CD4-positive, alpha-beta memory T cell (primary cell): ENCODE results near the gene TJP3. TPM values are rescaled to one million over a fixed set of nuclear protein-coding genes. Genes with fewer than 3 reads are reported as not detected.

Source experiments
- CTCF ChIA-PET: fragments of 350-600 bp; sonication (Branson Sonifier 250); formaldehyde crosslinking; loops from one replicate; lab custom pipeline; 2021; ENCODE audit warnings: inconsistent platforms; ENCODE audit not compliant: partially characterized antibody; lab: Charles Lee
- POLR2A ChIA-PET: fragments of 350-600 bp; sonication (Branson Sonifier 250); formaldehyde crosslinking; loops from one replicate; lab custom pipeline; 2021; ENCODE audit not compliant: partially characterized antibody; lab: Charles Lee
- DNase-seq, 5 donors: peaks; one replicate each; pipeline versions ENCODE4 v3.0.0 to v3.0.0-alpha.2; 2020 to 2022; ENCODE audit warnings: mixed read lengths in 1 of 5
- H3K27ac ChIP-seq: one replicate; pipeline ENCODE4 v1.7.0; 2013; ENCODE audit warnings: low read depth, low read length
- H3K27me3 ChIP-seq: 2 replicates; pipeline ENCODE4 v1.7.0; 2013; ENCODE audit warnings: mild to moderate bottlenecking, low read length, moderate library complexity; ENCODE audit not compliant: insufficient read depth
- H3K36me3 ChIP-seq: 2 replicates; pipeline ENCODE4 v1.7.0; 2013; ENCODE audit warnings: mild to moderate bottlenecking, low read length, moderate library complexity; ENCODE audit not compliant: insufficient read depth
- H3K4me1 ChIP-seq: 2 replicates; pipeline ENCODE4 v1.7.0; 2013; ENCODE audit warnings: mild to moderate bottlenecking, low read length, moderate library complexity; ENCODE audit not compliant: insufficient read depth
- H3K4me3 ChIP-seq, 2 donors: one replicate each; pipeline ENCODE4 v1.7.0; 2013; ENCODE audit warnings: low read length in 2 of 2, mild to moderate bottlenecking in 1 of 2
- H3K9me3 ChIP-seq, 2 donors: one replicate each; pipeline ENCODE4 v1.7.0; 2013; ENCODE audit warnings: low read length in 2 of 2, control low read depth in 1 of 2; ENCODE audit not compliant: control insufficient read depth in 1 of 2
- H3K27ac Mint-ChIP-seq, 7 donors: one replicate each; pipeline ENCODE4 v1.8.0; 2020 to 2021; ENCODE audit warnings: mixed read lengths in 7 of 7, mild to moderate bottlenecking in 6 of 7, inconsistent platforms in 3 of 7, moderate library complexity in 3 of 7
- H3K27me3 Mint-ChIP-seq, 2 donors: one replicate each; pipeline ENCODE4 v1.8.0; 2020 to 2021; ENCODE audit warnings: mixed read lengths in 2 of 2
- H3K36me3 Mint-ChIP-seq, 2 donors: one replicate each; pipeline ENCODE4 v1.8.0; 2020 to 2021; ENCODE audit warnings: mixed read lengths in 2 of 2, inconsistent platforms in 1 of 2, mild to moderate bottlenecking in 1 of 2
- H3K4me1 Mint-ChIP-seq, 4 donors: one replicate each; pipeline ENCODE4 v1.8.0; 2020 to 2021; ENCODE audit warnings: mixed read lengths in 4 of 4, mild to moderate bottlenecking in 1 of 4
- H3K4me3 Mint-ChIP-seq, 8 donors: one replicate each; pipeline ENCODE4 v1.8.0; 2020 to 2021; ENCODE audit warnings: mixed read lengths in 8 of 8, mild to moderate bottlenecking in 7 of 8, moderate library complexity in 6 of 8, inconsistent platforms in 3 of 8
- H3K9me3 Mint-ChIP-seq, 8 donors: one replicate each; pipeline ENCODE4 v1.8.0; 2020 to 2021; ENCODE audit warnings: mixed read lengths in 8 of 8, mild to moderate bottlenecking in 5 of 8, inconsistent platforms in 3 of 8, moderate library complexity in 1 of 8
- intact Hi-C: fragments of 100-400 bp; cut with micrococcal nuclease; formaldehyde crosslinking; loops from one replicate; pipeline ENCODE4 v1.15.1; 2023
- polyA plus RNA-seq, 2 donors: library from polyadenylated mRNA; unstranded; fragments of 300-500 nt; fragmentation: Illumina TruSeq; gene quantifications; one replicate each; pipeline ENCODE4 v1.2.3, GENCODE V29; 2021
- total RNA-seq, 2 experiments: library from RNA; stranded (reverse); gene quantifications; one replicate each; pipeline ENCODE4 v1.2.3, GENCODE V29; 2021

Gene TJP3
- total and polyA plus RNA-seq, 4 experiments from 2014 or later, result 17.6 to 23.4 (median 20.6) TPM

DNA sequence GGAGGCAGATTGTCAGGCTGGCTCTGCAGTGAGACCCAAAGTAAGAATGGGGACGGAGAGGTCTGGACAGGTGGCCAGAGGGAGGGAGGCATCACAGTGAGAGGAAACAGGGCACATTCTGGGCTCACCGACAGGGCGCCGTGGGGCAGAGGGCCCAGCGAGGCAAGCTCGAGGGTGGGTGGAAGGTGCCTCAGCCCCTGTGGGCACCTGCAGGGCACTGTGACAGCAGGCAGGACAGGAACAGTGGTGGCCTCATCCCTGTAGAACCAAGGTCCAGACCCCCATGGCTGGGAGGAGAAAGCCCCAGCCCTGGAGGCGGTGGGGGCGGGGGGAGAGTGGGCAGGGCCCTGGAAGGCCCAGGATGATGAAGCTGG lies 35.6 kb upstream of the TJP3 start:
- ChIA-PET CTCF (interaction anchor here (1.5 kb wide), 1 partner anchor 18 kb away, joined by 3 read pairs; no protein-coding TSS in a partner anchor), POLR2A (interaction anchor here (1.8 kb wide), 1 partner anchor 16 kb away, joined by 4 read pairs; no protein-coding TSS in a partner anchor)
- Histone ChIP-seq H3K4me3 (no peak overlapping the region), H3K36me3 (no peaks in the 10 kb centered on the region), H3K4me1 (peaks cover 13% of the 10 kb centered on the region), H3K9me3 (no peaks in the 10 kb centered on the region), H3K27me3 (no peaks in the 10 kb centered on the region), H3K27ac (no peak overlapping the region)
- DNase-seq, result no peak
- peaks cover 7 to 28% (median 18%) of the 10 kb centered on the region in 4 donors for H3K4me1 Mint-ChIP-seq
- intact Hi-C loops, result no loop called here
- H3K27me3 Mint-ChIP-seq, result no peaks in the 10 kb centered on the region
- peaks cover 0 to 3% of the 10 kb centered on the region in 2 donors for H3K36me3 Mint-ChIP-seq
- H3K27ac Mint-ChIP-seq, result peak overlapping the region in 1 of 7 donors; percentile 68
- H3K9me3 Mint-ChIP-seq, result no peaks in the 10 kb centered on the region
- H3K4me3 Mint-ChIP-seq, result no peak overlapping the region

DNA sequence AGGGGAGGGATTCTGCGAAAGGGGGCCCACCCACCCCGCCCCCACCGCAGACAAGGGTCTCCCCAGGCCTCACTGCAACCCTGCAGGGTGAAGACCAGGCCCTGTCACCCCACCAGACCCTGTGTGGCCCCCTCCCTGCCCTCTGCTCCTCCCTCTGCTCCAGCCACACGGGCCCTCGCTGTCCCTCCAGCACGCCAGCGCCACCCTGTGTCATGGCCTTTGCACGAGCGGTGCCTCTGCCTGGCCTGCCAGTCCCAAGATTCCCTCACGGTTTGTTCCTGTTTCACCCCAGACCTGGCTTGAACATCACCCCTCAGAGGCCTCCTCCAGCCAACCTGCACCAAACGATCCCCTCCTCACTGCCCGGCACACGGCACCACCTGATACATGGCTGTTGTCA lies 35.2 kb upstream of the TJP3 start:
- ChIA-PET CTCF (interaction anchor here (1.5 kb wide), 1 partner anchor 17 kb away, joined by 3 read pairs; no protein-coding TSS in a partner anchor), POLR2A (interaction anchor here (0.8 to 1.8 kb wide), 2 partner anchors 15 to 17 kb away, joined by 3 to 4 read pairs; no protein-coding TSS in a partner anchor)
- peaks cover 13% of the 10 kb centered on the region for H3K4me1 ChIP-seq
- H3K27me3 Mint-ChIP-seq, result no peaks in the 10 kb centered on the region
- H3K36me3 Mint-ChIP-seq, result peaks cover 0 to 3% of the 10 kb centered on the region in 2 donors
- peak overlapping the region in 2 of 7 donors; percentile 56 to 74 for H3K27ac Mint-ChIP-seq
- H3K4me3 Mint-ChIP-seq, result no peak overlapping the region
- no peaks in the 10 kb centered on the region for H3K9me3 Mint-ChIP-seq
- intact Hi-C loops, result no loop called here
- no peak overlapping the region for H3K27ac ChIP-seq
- H3K9me3 ChIP-seq, result no peaks in the 10 kb centered on the region
- no peak overlapping the region for H3K4me3 ChIP-seq
- no peaks in the 10 kb centered on the region for H3K36me3 ChIP-seq
- H3K4me1 Mint-ChIP-seq, result peaks cover 7 to 28% (median 18%) of the 10 kb centered on the region in 4 donors
- DNase-seq, result peak in 1 of 5 donors; percentile 27
- H3K27me3 ChIP-seq, result no peaks in the 10 kb centered on the region

DNA sequence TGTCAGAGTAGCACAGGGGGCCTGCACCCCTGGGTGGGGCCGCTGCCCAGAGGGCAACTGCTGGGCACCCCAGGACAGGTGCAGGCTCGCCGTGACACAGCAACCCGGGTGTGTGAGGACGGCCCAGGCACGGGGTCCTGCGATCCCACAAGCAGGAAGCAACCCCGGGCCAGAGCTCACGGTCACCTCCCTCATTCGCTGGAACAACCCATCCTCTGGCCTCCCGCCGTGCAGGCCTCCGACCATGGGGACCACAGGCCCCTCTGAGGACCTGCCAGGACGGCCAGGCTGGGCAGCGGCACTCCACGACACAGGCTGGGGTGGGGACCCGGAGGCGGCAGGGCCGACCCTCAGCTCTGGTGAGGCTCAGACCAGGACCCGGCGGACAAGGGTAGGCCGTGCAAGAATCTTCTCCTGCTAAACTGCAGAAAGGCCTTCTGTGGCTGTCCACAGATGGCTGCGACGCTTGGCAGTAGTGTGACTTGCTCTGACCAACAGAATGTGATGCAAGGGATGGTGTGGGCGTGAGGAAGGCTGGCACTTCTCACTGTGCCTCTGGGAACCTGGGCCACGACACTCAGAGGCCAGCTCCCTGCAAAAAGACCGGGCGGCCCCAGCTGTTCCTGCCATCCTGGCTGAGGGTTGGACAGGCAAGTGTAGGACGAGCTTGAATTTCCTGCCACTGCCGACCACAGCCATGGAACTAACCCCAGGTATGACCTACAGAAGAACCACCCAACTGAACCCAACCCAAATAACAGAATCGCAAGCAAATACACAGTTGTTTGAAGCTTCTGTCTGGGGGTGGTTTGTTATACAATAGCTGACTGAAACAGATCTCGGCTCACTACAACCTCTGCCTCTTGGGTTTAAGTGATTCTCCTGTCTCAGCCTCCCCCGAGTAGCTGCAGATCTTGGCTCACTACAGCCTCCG lies 34.4 kb upstream of the TJP3 start:
- no peaks in the 10 kb centered on the region for H3K36me3 ChIP-seq
- peak in 1 of 5 donors; percentile 39 for DNase-seq
- peaks cover 7 to 28% (median 18%) of the 10 kb centered on the region in 4 donors for H3K4me1 Mint-ChIP-seq
- no peak overlapping the region for H3K4me3 ChIP-seq
- peaks cover 0 to 3% of the 10 kb centered on the region in 2 donors for H3K36me3 Mint-ChIP-seq
- H3K27ac ChIP-seq, result no peak overlapping the region
- intact Hi-C loops, result no loop called here
- no peaks in the 10 kb centered on the region for H3K9me3 Mint-ChIP-seq
- H3K4me1 ChIP-seq, result peaks cover 13% of the 10 kb centered on the region
- H3K4me3 Mint-ChIP-seq, result no peak overlapping the region
- CTCF ChIA-PET, result interaction anchor here (1.5 kb wide), 1 partner anchor 17 kb away, joined by 3 read pairs; no protein-coding TSS in a partner anchor
- no peaks in the 10 kb centered on the region for H3K27me3 ChIP-seq
- peak overlapping the region in 1 of 7 donors; percentile 74 for H3K27ac Mint-ChIP-seq
- no peaks in the 10 kb centered on the region for H3K9me3 ChIP-seq
- POLR2A ChIA-PET, result interaction anchor here (0.8 kb wide), 1 partner anchor 17 kb away, joined by 3 read pairs; no protein-coding TSS in a partner anchor
- no peaks in the 10 kb centered on the region for H3K27me3 Mint-ChIP-seq

DNA sequence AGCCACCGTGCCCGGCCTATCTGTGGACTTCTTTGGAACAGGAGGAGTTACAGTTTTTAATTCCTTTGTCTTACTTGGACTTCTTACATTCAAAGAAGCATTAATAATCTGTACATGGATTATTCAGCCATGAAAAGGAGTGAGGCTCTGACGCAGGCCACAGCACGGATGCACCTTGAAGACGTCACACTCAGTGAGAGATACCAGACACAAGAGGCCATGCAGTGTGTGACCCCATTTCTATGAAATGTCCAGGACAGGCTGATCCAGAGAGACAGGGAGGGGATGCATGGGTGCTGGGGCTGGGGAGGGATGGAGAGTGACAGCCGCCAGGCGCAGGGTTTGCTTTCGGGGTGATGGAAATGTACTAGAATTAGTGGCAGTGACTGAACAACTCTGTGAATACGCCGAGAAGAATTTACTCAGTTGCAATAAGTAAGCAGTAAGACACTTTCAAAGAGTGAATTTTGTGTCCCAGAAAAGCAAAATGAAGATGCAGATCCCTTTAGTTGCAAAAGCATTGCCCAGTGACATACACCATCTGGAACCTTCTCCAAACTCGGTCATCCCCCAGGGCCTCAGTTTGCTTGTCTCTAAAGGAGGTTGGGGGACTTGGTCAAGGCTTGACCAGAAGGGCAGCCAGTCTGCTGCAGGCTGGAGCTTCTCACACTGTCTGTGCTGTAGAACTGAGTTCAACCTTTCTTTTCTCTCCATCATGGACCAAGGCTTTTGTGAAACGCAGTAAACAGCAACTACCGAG lies 33.2 kb upstream of the TJP3 start:
- H3K4me1 Mint-ChIP-seq, result peaks cover 7 to 34% (median 18%) of the 10 kb centered on the region in 4 donors
- H3K27me3 Mint-ChIP-seq, result no peaks in the 10 kb centered on the region
- CTCF ChIA-PET, result no interaction called here
- H3K27me3 ChIP-seq, result no peaks in the 10 kb centered on the region
- no peak for DNase-seq
- H3K4me3 Mint-ChIP-seq, result no peak overlapping the region
- H3K9me3 Mint-ChIP-seq, result no peaks in the 10 kb centered on the region
- H3K9me3 ChIP-seq, result no peaks in the 10 kb centered on the region
- peaks cover 13% of the 10 kb centered on the region for H3K4me1 ChIP-seq
- H3K27ac Mint-ChIP-seq, result peak overlapping the region in 2 of 7 donors; percentile 36 to 57
- no peaks in the 10 kb centered on the region for H3K36me3 ChIP-seq
- H3K27ac ChIP-seq, result no peak overlapping the region
- POLR2A ChIA-PET, result no interaction called here
- intact Hi-C loops, result no loop called here
- peaks cover 0 to 3% of the 10 kb centered on the region in 2 donors for H3K36me3 Mint-ChIP-seq
- H3K4me3 ChIP-seq, result no peak overlapping the region

DNA sequence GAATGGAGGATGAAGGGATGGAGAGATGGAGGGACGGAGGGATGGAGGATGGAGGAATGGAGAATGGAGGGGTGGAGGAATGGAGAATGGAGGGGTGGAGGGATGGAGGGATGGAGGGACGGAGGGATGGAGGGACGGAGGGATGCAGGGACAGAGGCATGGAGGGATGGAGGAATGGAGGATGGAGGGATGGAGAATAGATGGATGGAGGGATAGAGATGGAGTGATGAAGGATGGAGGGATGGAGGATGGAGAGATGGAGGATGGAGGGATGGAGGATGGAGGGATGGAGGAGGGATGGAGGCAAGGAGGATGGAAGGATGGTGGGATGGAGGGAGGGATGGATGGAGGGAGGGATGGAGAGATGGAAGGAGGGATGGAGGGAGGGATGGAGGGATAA lies 30.0 kb upstream of the TJP3 start:
- H3K4me3 ChIP-seq, result no peak overlapping the region
- Mint-ChIP-seq H3K4me3 (no peak overlapping the region), H3K36me3 (peaks cover 0 to 3% of the 10 kb centered on the region in 2 donors), H3K4me1 (peaks cover 1 to 18% (median 8%) of the 10 kb centered on the region in 4 donors), H3K27ac (peak overlapping the region in 1 of 7 donors; percentile 23), H3K27me3 (no peaks in the 10 kb centered on the region), H3K9me3 (no peaks in the 10 kb centered on the region)
- H3K9me3 ChIP-seq, result no peaks in the 10 kb centered on the region
- CTCF ChIA-PET, result no interaction called here
- H3K27ac ChIP-seq, result no peak overlapping the region
- no peak for DNase-seq
- no peaks in the 10 kb centered on the region for H3K4me1 ChIP-seq
- no peaks in the 10 kb centered on the region for H3K36me3 ChIP-seq
- POLR2A ChIA-PET, result no interaction called here
- no peaks in the 10 kb centered on the region for H3K27me3 ChIP-seq
- intact Hi-C loops, result no loop called here

DNA sequence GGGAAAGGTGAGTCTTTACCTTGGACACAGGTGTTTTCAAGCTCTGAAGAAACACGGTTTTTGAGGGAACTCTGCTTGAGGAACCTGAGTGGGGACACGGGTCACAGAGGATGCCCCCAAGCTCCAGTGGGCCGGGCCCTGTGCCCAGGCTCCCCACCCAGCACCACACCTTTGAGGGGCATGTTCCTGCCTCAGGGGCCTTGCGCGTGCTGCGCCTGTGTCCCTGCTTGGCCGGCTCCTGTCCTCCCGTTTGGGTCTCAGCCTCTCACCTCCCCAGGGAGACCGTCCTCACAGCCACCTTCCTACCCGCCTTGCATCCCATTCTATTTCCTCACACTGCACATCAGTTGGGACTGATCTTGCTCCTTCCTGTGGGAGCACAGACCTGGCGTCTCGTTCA lies 29.0 kb upstream of the TJP3 start:
- Mint-ChIP-seq H3K9me3 (no peaks in the 10 kb centered on the region), H3K36me3 (peaks cover 3 to 5% of the 10 kb centered on the region in 2 donors), H3K27me3 (no peaks in the 10 kb centered on the region), H3K4me3 (no peak overlapping the region), H3K27ac (no peak overlapping the region), H3K4me1 (peaks cover 1 to 18% (median 8%) of the 10 kb centered on the region in 4 donors)
- ChIA-PET POLR2A (no interaction called here), CTCF (no interaction called here)
- Histone ChIP-seq H3K9me3 (no peaks in the 10 kb centered on the region), H3K27me3 (no peaks in the 10 kb centered on the region), H3K4me3 (no peak overlapping the region), H3K4me1 (no peaks in the 10 kb centered on the region), H3K27ac (no peak overlapping the region), H3K36me3 (peaks cover under 1% of the 10 kb centered on the region)
- no peak for DNase-seq
- intact Hi-C loops, result no loop called here

DNA sequence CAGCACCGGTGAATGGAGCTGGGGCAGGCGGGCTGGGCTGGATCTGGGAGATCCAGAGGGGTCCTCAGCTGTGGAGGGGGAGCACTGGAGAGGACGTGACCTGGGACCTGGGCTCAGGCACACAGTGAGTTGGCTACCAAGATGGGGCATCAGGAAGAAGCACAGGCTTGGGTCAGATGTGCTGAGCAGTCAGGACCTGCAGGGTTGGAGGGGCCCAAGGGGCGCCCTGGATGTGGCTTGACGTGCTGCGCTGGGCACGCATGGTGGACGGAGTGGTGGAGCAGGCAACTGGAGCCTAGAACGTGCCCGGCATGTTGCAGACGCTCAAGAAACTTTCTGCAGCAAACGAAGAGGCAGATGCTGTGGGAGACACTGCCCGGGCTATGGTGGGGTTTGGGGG lies 28.6 kb upstream of the TJP3 start:
- CTCF ChIA-PET, result no interaction called here

More for the DNA sequence above, 28.6 kb upstream of the TJP3 start:
- Mint-ChIP-seq H3K4me3 (no peak overlapping the region), H3K36me3 (peaks cover 4 to 6% of the 10 kb centered on the region in 2 donors), H3K27me3 (no peaks in the 10 kb centered on the region), H3K4me1 (peaks cover 1 to 17% (median 7%) of the 10 kb centered on the region in 4 donors), H3K27ac (no peak overlapping the region), H3K9me3 (no peaks in the 10 kb centered on the region)
- H3K4me1 ChIP-seq, result no peaks in the 10 kb centered on the region
- no peaks in the 10 kb centered on the region for H3K9me3 ChIP-seq
- H3K4me3 ChIP-seq, result no peak overlapping the region
- H3K27ac ChIP-seq, result no peak overlapping the region
- intact Hi-C loops, result no loop called here
- POLR2A ChIA-PET, result no interaction called here
- no peaks in the 10 kb centered on the region for H3K27me3 ChIP-seq
- H3K36me3 ChIP-seq, result peaks cover 5% of the 10 kb centered on the region
- DNase-seq, result peak in 1 of 5 donors; percentile 23
